Smooth muscle cell (in vitro differentiated cells): ENCODE data around the gene ZC3H11A. TPM values are rescaled to one million over a fixed set of nuclear protein-coding genes. Genes with fewer than 3 reads are reported as not detected.

Experiments
- DNase-seq: peaks from one replicate; lab custom pipeline; 2025; ENCODE audit not compliant: unreplicated experiment; lab: John Stamatoyannopoulos, UW
- H2AFZ ChIP-seq: fragments of 200-600 bp; sonication (generic); 2 replicates; pipeline ENCODE4 v1.6.0; 2016; ENCODE audit warnings: antibody characterized with exemption, low read depth, mild to moderate bottlenecking
- H3F3A ChIP-seq: fragments of 200-600 bp; sonication (generic); 2 replicates; pipeline ENCODE4 v1.6.0; 2017; ENCODE audit warnings: antibody characterized with exemption, low read depth
- H3K27ac ChIP-seq: fragments of 200-600 bp; sonication (generic); 2 replicates; pipeline ENCODE4 v1.5.1; 2016; ENCODE audit warnings: low read depth, mild to moderate bottlenecking
- H3K27me3 ChIP-seq: fragments of 200-600 bp; sonication (generic); 2 replicates; pipeline ENCODE4 v1.6.1; 2016; ENCODE audit warnings: low read depth, mild to moderate bottlenecking
- H3K36me3 ChIP-seq: fragments of 200-600 bp; sonication (generic); 2 replicates; pipeline ENCODE4 v1.5.1; 2016; ENCODE audit warnings: low read depth
- H3K4me1 ChIP-seq: fragments of 200-600 bp; sonication (generic); 2 replicates; pipeline ENCODE4 v1.5.1; 2016; ENCODE audit warnings: low read depth
- H3K4me2 ChIP-seq: fragments of 200-600 bp; sonication (generic); 2 replicates; pipeline ENCODE4 v1.6.0; 2016; ENCODE audit warnings: mild to moderate bottlenecking
- H3K4me3 ChIP-seq: fragments of 200-600 bp; sonication (generic); 2 replicates; pipeline ENCODE4 v1.5.1; 2016; ENCODE audit warnings: mild to moderate bottlenecking
- H3K79me2 ChIP-seq: fragments of 200-600 bp; sonication (generic); 2 replicates; pipeline ENCODE4 v1.6.0; 2016; ENCODE audit warnings: low read depth, mild to moderate bottlenecking
- H3K9ac ChIP-seq: fragments of 200-600 bp; sonication (generic); 2 replicates; pipeline ENCODE4 v1.6.0; 2016; ENCODE audit warnings: low read depth
- H3K9me3 ChIP-seq: fragments of 200-600 bp; sonication (generic); replicated peaks from 2 replicates; pipeline ENCODE4 v1.5.1; 2016; ENCODE audit warnings: low read depth
- H4K20me1 ChIP-seq: fragments of 200-600 bp; sonication (generic); 2 replicates; pipeline ENCODE4 v1.6.0; 2016; ENCODE audit warnings: low read depth
- CTCF ChIP-seq: fragments of 200-600 bp; sonication (generic); IDR thresholded peaks from 2 replicates; pipeline ENCODE4 v1.5.1; 2017; ENCODE audit warnings: borderline replicate concordance, mild to moderate bottlenecking, antibody characterized with exemption; ENCODE audit not compliant: insufficient read depth, poor library complexity, severe bottlenecking
- WGBS: methylation state at CpG from one replicate; pipeline ENCODE4 v1.1.7; 2016; ENCODE audit warnings: low lambda C conversion rate; 5-methylcytosine and 5-hydroxymethylcytosine counted together
- polyA plus RNA-seq: library from polyadenylated mRNA; unstranded; fragments of >200 nt; fragmentation: Nextera tagmentation; extraction: Ambion mirVana; gene quantifications from 2 replicates; pipeline ENCODE4 v1.2.1, GENCODE V29; 2016
- total RNA-seq: library from RNA; depleted of rRNA; stranded (reverse); fragments of >200 nt; gene quantifications from 2 replicates; pipeline ENCODE4 v1.2.3, GENCODE V29; 2014

Gene ZC3H11A
- total and polyA plus RNA-seq, 2 experiments from 2014 or later, result 28.4 to 140 TPM

DNA sequence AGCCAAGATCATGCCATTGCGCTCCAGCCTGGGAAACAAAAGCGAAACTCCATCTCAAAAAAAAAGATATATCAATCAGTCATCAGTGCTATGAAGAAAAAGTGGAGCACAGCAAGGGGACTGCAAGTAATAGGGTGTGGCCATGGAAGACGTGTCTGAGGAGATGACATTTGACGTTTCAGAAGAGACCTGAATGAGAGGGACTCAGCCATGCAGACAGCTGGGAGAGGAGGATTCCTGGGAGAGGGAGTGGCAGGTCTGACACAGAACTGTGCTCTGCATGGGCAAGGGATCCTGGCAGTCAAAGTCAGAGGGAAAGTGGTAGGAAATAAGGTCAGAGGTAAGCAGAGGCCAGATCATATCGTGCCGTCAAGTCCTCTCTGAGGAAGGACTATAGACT, 27.2 kb upstream of the ZC3H11A start:
- no peaks in the 10 kb centered on the region for H3K27me3 ChIP-seq
- H3K79me2 ChIP-seq, result no peaks in the 10 kb centered on the region
- no peaks in the 10 kb centered on the region for H3K4me1 ChIP-seq
- no peak overlapping the region for H2AFZ ChIP-seq
- no peak overlapping the region for H3K27ac ChIP-seq
- no peak for DNase-seq
- H4K20me1 ChIP-seq, result no peaks in the 10 kb centered on the region
- H3F3A ChIP-seq, result peaks cover 7% of the 10 kb centered on the region
- no peaks in the 10 kb centered on the region for H3K36me3 ChIP-seq
- WGBS, result 87% methylated on average over 6 of the region's 6 CpGs
- no peak overlapping the region for H3K4me2 ChIP-seq
- no peak overlapping the region for H3K4me3 ChIP-seq
- H3K9me3 ChIP-seq, result no peaks in the 10 kb centered on the region
- TF ChIP-seq CTCF, result no peak
- no peak overlapping the region for H3K9ac ChIP-seq

DNA sequence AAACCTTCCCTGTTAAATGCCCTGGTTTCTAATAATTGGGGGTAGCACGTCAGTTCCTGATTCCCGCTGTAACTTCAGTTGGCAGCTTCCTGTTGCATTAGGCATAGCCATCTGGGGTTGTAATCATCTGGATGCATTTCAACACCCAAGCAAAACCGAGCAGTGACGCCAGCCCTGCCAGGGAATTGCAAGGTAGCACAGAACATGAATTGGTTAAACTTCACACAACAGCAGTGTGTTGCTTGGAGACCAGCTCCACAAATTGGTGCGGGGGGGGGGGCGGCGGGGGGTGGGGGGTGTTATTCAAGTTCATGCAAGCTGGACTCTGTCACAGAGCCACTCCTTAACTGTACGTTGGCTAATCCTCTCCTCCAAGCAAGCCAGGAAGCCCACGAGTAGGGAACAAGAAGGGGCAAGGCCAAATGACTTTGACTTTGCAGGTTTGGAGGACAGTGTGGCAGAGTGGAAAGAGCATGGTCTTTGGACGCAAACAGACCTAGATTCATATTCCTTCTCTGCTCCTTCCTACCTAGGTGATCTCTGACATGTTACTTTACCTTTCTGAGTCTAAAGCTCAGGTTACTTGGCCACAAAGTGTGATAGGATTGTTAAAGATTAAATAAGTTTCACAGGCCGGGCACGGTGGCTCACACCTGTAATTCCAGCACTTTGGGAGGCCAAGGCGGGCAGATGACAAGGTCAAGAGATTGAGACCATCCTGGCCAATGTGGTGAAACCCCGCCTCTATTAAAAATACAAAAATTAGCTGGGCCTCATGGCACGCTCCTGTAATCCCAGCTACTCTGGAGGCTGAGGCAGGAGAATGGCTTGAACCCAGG, 25.7 kb upstream of the ZC3H11A start:
- peak overlapping the region; percentile 50 for H3K4me2 ChIP-seq
- 54% methylated on average over 15 of the region's 15 CpGs for WGBS
- peaks cover 7% of the 10 kb centered on the region for H3F3A ChIP-seq
- TF ChIP-seq CTCF, result no peak
- H3K4me3 ChIP-seq, result no peak overlapping the region
- DNase-seq, result peak; percentile 30
- no peaks in the 10 kb centered on the region for H4K20me1 ChIP-seq
- H3K36me3 ChIP-seq, result no peaks in the 10 kb centered on the region
- no peaks in the 10 kb centered on the region for H3K27me3 ChIP-seq
- no peaks in the 10 kb centered on the region for H3K79me2 ChIP-seq
- peak overlapping the region; percentile 96 for H3K27ac ChIP-seq
- H3K9me3 ChIP-seq, result no peaks in the 10 kb centered on the region
- H3K9ac ChIP-seq, result peak overlapping the region; percentile 57
- H2AFZ ChIP-seq, result no peak overlapping the region
- H3K4me1 ChIP-seq, result no peaks in the 10 kb centered on the region

DNA sequence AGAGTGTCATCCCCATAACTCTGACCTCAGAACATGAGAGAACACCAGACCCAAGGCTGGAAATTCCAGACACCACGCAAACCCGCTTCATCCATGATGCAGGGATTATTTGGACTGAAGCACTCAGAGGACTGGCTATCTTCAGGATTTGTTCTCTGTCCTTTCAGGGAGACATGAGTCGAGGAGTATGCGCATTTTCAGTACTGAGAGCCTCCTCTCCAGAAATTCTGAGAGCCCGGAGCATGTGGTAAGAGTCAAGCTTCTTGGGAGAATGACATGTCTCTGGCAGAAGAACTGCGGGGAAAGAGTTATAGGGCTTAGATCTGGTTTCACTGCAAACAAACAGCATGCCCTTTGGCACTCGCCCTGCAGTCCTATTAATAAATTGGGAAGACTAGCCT, 23.5 kb upstream of the ZC3H11A start:
- H3K4me2 ChIP-seq, result peak overlapping the region; percentile 75
- no peak for TF ChIP-seq CTCF
- H3K9ac ChIP-seq, result no peak overlapping the region
- H3K36me3 ChIP-seq, result no peaks in the 10 kb centered on the region
- WGBS, result 22% methylated on average over 7 of the region's 7 CpGs
- peak overlapping the region; percentile 96 for H3K27ac ChIP-seq
- peaks cover 7% of the 10 kb centered on the region for H3F3A ChIP-seq
- no peaks in the 10 kb centered on the region for H3K4me1 ChIP-seq
- peak; percentile 12 for DNase-seq
- no peak overlapping the region for H3K4me3 ChIP-seq
- H4K20me1 ChIP-seq, result no peaks in the 10 kb centered on the region
- H3K79me2 ChIP-seq, result no peaks in the 10 kb centered on the region
- no peaks in the 10 kb centered on the region for H3K27me3 ChIP-seq
- no peaks in the 10 kb centered on the region for H3K9me3 ChIP-seq
- no peak overlapping the region for H2AFZ ChIP-seq

- WGBS, result 100% methylated on average over 1 of the region's 1 CpG
- H3K79me2 ChIP-seq, result no peaks in the 10 kb centered on the region
Measured at GRCh38 chr1:203772836-203773235, 22.6 kb upstream of the ZC3H11A start.

More at GRCh38 chr1:203772836-203773235, 22.6 kb upstream of the ZC3H11A start:
- no peak for TF ChIP-seq CTCF
- Histone ChIP-seq H3F3A (peaks cover 7% of the 10 kb centered on the region), H4K20me1 (no peaks in the 10 kb centered on the region), H3K27ac (peak overlapping the region; percentile 96), H2AFZ (no peak overlapping the region), H3K4me3 (no peak overlapping the region), H3K9ac (no peak overlapping the region), H3K36me3 (no peaks in the 10 kb centered on the region), H3K4me2 (no peak overlapping the region), H3K4me1 (no peaks in the 10 kb centered on the region), H3K27me3 (no peaks in the 10 kb centered on the region), H3K9me3 (no peaks in the 10 kb centered on the region)
- DNase-seq, result no peak
